HG02840 (cell line): ENCODE results near the gene MRRF.

Source experiments
- ATAC-seq: cut with Tn5 transposase; IDR thresholded peaks from one replicate; pipeline ENCODE4 v1.9.1; 2021; ENCODE audit warnings: mild to moderate bottlenecking, moderate library complexity, moderate number of reproducible peaks; ENCODE audit not compliant: unreplicated experiment, low FRiP score

Gene MRRF

GRCh38 chr9:122228191-122228567, 36.5 kb upstream of the MRRF start:
- no peak for ATAC-seq

DNA sequence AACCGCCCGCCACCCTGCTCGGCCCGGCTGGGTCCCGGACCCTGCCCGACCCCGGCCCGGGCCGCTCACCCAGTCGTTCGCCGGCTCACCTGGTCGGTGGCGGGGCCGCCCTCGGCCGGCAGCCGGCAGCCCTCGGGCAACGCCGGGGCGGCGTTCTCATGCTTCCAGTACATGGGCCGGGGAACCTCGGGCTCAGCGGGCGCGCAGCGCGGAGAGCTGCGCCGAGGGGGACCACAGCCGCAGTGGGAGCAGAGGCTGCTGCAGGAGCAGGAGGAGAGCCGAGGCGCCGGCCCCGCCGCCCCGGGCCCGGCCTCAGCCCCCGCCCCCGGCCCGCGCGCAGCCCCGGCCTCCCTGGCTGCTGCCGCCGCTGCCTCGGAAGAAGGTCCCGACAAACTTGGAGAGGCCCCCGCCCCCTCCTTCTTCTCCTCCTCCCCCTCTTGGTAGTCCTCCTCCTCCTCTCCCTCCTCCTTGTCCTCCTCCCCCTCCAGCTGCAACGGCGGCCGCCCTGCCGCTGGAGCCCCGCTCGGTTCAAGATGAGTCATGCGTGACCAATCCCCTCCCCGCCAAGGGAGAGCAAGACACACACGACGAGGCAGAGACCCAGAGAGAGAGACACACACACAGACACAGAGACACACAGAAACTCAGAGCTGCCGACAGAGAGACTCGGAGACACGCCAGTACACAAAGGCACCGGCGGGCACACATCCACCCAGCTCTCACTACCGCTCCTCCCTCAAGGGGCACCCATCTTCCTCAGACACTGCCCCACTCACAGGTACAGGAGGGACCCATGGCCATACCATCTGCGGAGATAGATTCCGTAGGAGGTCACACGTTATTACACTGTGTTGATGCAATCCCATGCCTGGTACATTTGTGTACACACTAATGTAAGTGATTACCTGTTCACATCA, 35.9 kb upstream of the MRRF start, which contains the start of gene LHX6:
TSS of gene LHX6 (minus strand) at position 390 of the 917 bp plus-strand sequence. CDS start at position 173, 217 bp downstream.
- ATAC-seq = no peak

- no peak for ATAC-seq
Observed at GRCh38 chr9:122229485-122229837, 35.2 kb upstream of the MRRF start.

DNA sequence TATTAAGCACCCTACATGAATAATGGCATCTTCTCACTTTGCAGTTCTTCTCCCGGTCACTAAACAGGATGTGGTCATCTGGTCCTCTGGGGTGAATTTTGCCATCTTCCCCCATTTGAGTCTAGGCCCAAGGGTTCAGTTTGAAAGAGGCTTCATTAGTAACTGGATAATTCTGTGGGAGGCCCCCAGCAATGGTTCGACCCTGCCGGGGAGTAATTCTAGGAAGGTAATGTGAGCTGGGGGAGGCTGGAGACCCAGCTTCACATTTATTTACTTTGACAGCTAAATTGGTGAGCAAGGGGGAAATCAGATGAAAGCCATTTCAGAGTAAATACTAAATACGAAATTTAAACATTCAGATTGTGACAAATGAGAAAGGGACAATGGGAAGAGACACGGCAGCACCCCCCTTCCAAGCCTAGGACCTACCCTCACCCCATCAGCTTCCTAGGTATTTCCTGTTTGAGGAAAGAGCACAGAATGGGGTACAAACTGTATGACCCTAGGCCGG, 31.8 kb upstream of the MRRF start:
- no peak for ATAC-seq

DNA sequence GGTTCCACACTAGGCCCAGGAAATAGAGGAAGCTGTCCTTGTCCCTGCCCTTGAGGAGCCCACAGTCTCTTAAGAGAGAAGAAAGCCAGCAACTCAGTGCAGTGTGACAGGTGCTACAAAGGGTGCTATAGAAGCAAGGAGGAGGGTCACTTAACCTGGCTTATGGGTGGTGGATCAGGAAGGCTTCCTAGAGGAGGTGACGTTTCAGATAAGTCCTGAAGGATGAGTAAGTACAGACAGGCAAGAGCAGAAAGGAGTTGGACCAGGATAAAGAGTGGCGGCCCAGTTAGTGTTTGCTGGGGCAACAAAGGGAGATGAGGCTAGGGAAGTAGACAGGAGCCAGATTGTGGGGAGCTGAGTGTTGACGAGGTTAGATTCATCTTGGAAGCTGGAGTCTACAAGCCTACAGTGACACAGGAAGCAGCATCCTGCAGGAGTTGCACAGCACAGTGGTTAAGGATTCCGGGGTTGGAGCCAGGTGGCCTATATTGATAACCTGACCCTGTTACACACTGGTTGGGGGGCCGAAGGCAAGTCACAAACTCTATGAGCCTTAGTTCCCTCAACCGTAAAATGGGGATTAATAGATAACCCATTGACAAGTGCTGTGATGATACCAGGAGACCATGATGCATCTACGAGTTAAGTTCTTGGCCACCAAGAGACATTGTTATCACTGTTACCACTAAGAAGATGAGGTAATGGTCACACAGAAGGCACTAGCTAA, 30.5 kb upstream of the MRRF start:
- no peak for ATAC-seq

DNA sequence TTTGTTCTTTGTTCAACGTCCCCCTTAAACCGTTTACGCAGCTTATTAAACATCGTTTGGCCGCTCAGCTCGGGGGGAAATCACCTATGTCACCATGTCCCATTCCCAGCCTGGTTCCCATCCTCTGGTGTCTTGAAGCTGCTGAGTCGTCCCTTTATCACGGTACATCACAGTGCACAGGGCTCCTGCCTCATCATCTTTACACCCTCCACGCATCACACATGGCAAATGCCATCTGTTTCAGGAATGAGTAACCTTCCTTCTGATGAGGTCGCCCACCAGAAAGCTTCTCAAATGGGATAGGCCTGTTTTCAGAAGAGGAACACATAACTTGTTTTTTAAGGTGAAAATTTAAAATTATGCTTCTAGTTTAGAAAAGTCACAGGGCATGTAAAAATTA, 28.0 kb upstream of the MRRF start:
- ATAC-seq = no peak

- ATAC-seq = no peak
Observed at GRCh38 chr9:122239722-122240121, 25.0 kb upstream of the MRRF start.

DNA sequence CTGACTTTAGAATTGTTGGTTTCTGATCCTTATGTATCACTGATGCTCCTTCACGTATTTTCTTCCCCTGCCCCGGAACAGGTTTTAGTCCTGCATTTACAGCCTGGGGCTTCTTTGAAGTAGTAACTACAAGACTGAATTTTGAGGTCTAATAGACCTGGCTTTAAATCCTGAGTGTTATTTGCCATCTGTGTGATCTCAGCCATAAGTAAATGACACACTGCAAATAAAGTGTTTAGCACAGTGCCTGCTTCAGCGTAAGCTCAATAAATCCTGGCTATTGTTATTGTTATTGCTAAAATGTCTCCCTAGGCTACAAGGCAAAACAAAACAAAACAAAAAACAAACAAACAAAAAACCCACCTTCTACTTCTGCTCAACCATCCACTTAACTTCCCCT, 20.3 kb upstream of the MRRF start:
- ATAC-seq = no peak

DNA sequence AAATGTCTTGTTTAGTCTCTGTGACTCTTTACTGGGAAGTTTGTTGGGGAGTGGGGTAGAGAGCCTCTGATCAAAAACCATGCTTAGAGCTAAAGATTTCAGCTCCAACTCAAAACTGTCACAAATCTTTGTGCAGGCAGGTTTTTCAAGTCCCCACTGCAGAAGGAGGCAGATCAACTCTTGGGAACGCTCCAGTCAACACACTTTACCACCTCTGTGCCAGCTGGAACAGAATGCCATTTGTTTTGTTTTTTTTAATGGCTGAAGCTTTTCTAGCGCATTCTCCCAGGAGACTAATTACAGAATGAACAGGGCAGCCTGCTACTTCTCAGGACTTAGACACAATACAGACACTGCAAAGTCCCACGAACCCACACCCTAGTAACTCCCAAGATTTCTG, 18.0 kb upstream of the MRRF start:
- ATAC-seq = no peak

DNA sequence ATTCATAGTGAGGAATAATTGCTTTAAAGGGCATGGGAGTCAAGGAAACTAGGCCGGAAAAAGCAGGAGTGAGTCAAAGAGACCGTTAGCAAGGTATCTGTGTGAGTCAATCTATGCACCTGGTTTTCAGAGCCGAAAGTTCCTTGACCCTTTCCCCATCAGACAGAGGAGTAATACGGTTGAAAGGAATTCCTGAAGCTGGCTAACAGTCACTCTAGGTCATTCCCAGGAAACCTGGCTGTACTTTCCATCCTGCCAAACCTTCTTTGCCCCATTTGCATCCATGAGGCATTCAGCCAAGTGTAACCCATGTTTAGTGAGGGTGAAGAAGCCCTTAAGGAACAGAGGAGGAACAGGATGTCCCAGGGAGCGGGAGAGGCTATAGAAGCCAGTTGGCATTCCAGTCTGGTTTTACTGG, 16.2 kb upstream of the MRRF start:
- no peak for ATAC-seq

- no peak for ATAC-seq
Observed at GRCh38 chr9:122251351-122251750, 13.3 kb upstream of the MRRF start.

DNA sequence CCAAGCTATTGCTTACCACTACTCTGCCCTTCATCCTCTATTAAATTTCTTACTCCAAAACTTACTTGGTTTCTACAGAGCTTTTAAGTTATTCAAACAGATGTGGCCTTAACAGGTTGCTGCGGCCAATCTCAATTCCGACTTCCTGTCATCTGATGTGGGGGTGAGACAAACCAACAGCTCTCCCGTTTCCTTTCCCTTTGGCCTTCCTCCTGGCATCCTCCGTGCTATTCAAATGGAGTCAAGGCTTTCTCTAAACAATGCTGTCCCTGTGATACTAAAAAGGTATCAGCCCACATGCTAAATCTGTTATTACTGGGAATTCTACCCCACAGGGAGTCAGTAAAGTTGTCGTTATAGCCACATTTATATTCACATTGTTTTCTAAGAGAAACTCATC, 11.9 kb upstream of the MRRF start:
- no peak for ATAC-seq

GRCh38 chr9:122254761-122255160, 9.9 kb upstream of the MRRF start:
- ATAC-seq = no peak

DNA sequence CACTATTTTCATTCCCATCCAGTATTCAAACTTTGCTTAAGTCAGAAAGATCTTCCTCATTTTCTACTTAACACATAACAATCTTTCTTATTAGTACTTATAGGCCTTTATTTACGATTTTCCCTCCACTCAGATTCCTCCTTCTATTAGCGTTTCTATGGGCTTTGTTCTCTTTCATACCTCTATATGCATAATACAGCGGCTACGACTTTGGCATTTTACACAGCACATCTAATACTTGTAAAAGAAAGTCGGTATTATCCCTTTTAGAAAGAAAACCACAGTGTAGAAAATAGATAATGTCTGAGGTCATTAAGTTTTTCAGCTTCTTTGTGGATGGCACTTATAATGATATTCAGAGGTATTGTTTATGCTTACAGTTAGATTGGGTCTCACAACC, 8.5 kb upstream of the MRRF start:
- no peak for ATAC-seq

DNA sequence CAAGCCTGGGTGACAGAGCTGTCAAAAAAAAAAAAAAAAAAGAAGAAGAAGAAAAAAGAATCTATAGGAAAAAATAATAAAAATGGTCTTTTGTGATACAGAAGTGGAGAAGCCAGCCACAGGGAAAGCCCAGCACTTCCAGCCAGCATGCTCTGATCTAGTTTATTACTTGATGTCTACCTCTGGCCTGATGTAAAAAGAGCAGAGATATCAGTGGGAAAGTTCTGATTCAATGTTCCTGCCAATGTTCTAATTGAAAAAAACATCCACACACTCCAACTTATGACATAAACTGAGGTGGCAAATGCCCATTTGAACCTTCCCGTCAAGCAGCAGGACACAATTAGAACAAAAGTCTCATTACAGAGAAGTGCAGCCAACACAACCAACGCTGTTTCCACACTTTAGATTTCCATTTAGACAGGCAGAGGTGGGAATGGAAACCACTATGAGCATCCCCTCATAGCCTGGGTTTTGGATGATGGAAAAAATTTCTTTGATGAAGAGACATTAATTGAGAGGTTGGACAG, 5.7 kb upstream of the MRRF start:
- ATAC-seq = no peak

GRCh38 chr9:122261469-122261881, 3.2 kb upstream of the MRRF start:
- ATAC-seq = no peak

GRCh38 chr9:122262073-122262472, 2.6 kb upstream of the MRRF start:
- ATAC-seq = no peak

DNA sequence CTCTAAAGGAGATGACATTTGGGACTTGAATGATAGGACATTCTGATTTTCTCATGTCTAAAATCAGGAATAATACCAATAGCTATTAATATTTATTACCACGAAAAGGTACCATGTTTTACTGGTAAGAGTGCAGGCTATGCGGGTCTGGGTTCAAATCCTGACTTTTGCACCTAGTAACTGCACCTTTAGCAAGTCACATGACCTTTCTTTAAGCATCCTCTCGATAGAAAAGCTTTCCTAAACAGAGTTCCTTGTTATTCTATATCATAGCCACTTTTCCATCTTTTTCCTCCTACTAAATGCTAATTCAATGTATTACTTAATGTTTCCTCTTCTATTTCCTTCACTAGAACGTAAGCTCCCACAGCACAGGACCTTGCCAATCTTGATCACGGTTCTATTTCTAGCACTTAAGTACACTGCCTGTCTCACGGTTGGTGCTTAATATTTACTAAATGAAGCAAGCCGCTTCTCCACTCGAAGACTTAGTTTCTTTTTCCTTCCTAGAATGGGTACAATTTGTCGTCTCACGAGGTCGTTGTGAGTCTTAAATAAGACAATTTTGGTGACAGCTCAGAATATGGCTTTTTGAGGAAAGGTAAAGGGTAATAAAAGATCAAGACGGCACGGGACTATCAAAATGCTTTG, 858 bp upstream of the MRRF start:
- no peak for ATAC-seq

GRCh38 chr9:122265149-122265915, 650 bp downstream of the MRRF start:
- peak; percentile 14 for ATAC-seq
